Heart right ventricle (tissue), 16 donors: ENCODE results near the gene MIPEP. TPM values are rescaled to one million over a fixed set of nuclear protein-coding genes. Genes with fewer than 3 reads are reported as not detected.

Experiments
- ATAC-seq, 8 donors: fragments of 200-7000 bp; cut with Tn5 transposase; one replicate each; pipeline ENCODE4 v1.9.1; 2020; ENCODE audit warnings: mild to moderate bottlenecking in 8 of 8, moderate library complexity in 8 of 8, moderate number of reproducible peaks in 1 of 8
- DNase-seq, 2 donors: peaks; one replicate each; pipeline ENCODE4 v3.0.0-alpha.2; 2020
- H3K27ac ChIP-seq, 10 donors: fragments of 200-600 bp; sonication (generic) in 2 of 10; one replicate each; pipeline versions ENCODE4 v1.5.0 to v1.8.0; 2020 to 2022; ENCODE audit warnings: mild to moderate bottlenecking in 3 of 10
- H3K27me3 ChIP-seq, 7 donors: fragments of 200-600 bp; one replicate each; pipeline ENCODE4 v1.8.0; 2021 to 2022; ENCODE audit warnings: mild to moderate bottlenecking in 2 of 7
- H3K36me3 ChIP-seq, 9 donors: fragments of 200-600 bp; sonication (generic) in 1 of 9; one replicate each; pipeline versions ENCODE4 v1.5.0 to v1.8.0; 2020 to 2022; ENCODE audit warnings: mild to moderate bottlenecking in 2 of 9
- H3K4me1 ChIP-seq, 9 donors: fragments of 200-600 bp; sonication (generic) in 1 of 9; one replicate each; pipeline versions ENCODE4 v1.5.0 to v1.8.0; 2020 to 2022; ENCODE audit warnings: mild to moderate bottlenecking in 4 of 9
- H3K4me3 ChIP-seq, 10 donors: fragments of 200-600 bp; sonication (generic) in 2 of 10; one replicate each; pipeline versions ENCODE4 v1.5.0 to v1.8.0; 2020 to 2022; ENCODE audit warnings: mild to moderate bottlenecking in 7 of 10, moderate library complexity in 2 of 10
- H3K9me3 ChIP-seq, 11 donors: fragments of 200-600 bp in 10 of 11; sonication (generic) in 2 of 11; one replicate each; pipeline versions ENCODE4 v1.5.0 to v1.8.0; 2013 to 2022; ENCODE audit warnings: mild to moderate bottlenecking in 2 of 11, control low read depth in 1 of 11, moderate library complexity in 1 of 11
- CTCF ChIP-seq, 9 donors: fragments of 200-600 bp; sonication (generic) in 2 of 9; IDR thresholded peaks; one replicate each; pipeline versions ENCODE4 v1.5.0 to v1.8.0; 2021 to 2022; ENCODE audit warnings: antibody characterized with exemption in 9 of 9, mild to moderate bottlenecking in 5 of 9, moderate library complexity in 1 of 9
- WGBS, 2 donors: extraction: QIAGEN DNeasy Blood & Tissue Kit; methylation state at CpG; one replicate each; pipeline ENCODE4 v1.1.7; 2013; ENCODE audit warnings: inconsistent platforms in 1 of 2; 5-methylcytosine and 5-hydroxymethylcytosine counted together
- intact Hi-C, 10 donors: fragments of 100-400 bp; cut with DNase I; formaldehyde crosslinking; loops; one replicate each; pipeline versions ENCODE4 v1.11.1 to v1.14.2; 2022
- polyA plus RNA-seq, 2 donors: library from polyadenylated mRNA; stranded (reverse); fragments of 200-250 nt; gene quantifications; one replicate each; pipeline ENCODE4 v1.2.3, GENCODE V29; 2013
- total RNA-seq, 10 donors: library from RNA; stranded (reverse); fragmentation: NEBNext Ultra II Directional in 3 of 10; extraction: Animal tissue kit (Norgen Biotek cat#: 25700) in 3 of 10; gene quantifications; one replicate each; pipeline versions ENCODE4 v1.2.1 to v1.2.4, GENCODE V29; 2021 to 2023
- donor health status: Arrhythmogenic right ventricular cardiomyopathy.
- donor health status: ischemic (EF 13 %, LVEDD 7.1; RV severe dilation, severe dysfunction).
- donor health status: healthy with polysubstance abuse.
- donor health status: DM: no; HTN: yes; CAD: no.
- donor health status: DM: no; HTN: no; CAD: no.
- donor health status: ischemic (EF 25% LVEDD 6.9; RV normal size, moderate dysfunction).
- donor health status: ischemic (EF 25% LVEDD 5.7; RV mildly dilated, moderate dysfunction).
- donor health status: healthy.
- donor health status: DM: yes; HTN: yes; CAD: no.
- donor health status: Ischemic cardiomyopathy.
- donor health status: ischemic (EF 35%, LVEDD 5.7; RV mildly dilated, moderate dysfunction).
- donor health status: nonischemic (EF 11% LVEDD 7.7; RV severe dilation, severe dysfunction).
- donor health status: DM: yes; HTN: yes; CAD: no.
- donor health status: PGD.
- donor health status: ischemic (EF 29% LVEDD 5.4; RV normal size, mild dysfunction).
- donor health status: nonischemic (EF 23%, LVEDD 6.1; RV moderate dilation, normal function).

MIPEP gene
- total and polyA plus RNA-seq, 12 donors = 23.4 to 83.4 (median 44.1) TPM

- peaks cover 0 to 4% (median 0%) of the 10 kb centered on the region in 9 donors for H3K4me1 ChIP-seq
- DNase-seq (no peak), ATAC-seq (peak in 6 of 8 donors; percentile 33 to 91 (median 43))
- H3K9me3 ChIP-seq = no peaks in the 10 kb centered on the region
- H3K36me3 ChIP-seq = peaks cover 0 to 6% (median 0%) of the 10 kb centered on the region in 9 donors
- no peak overlapping the region for H3K27ac ChIP-seq
- no peak for TF ChIP-seq CTCF (IDR thresholded peaks at IDR 0.05)
- 51 to 66% methylated on average over 3 of the region's 3 CpGs for WGBS, 2 donors
- no peak overlapping the region for H3K4me3 ChIP-seq
- no peaks in the 10 kb centered on the region for H3K27me3 ChIP-seq
- intact Hi-C loops = no loop called here
Measured at GRCh38 chr13:23739596-23739995, 149.6 kb downstream of the MIPEP start.

GRCh38 chr13:23736541-23736940, 152.7 kb downstream of the MIPEP start:
- Histone ChIP-seq H3K4me3 (no peak overlapping the region), H3K27me3 (no peaks in the 10 kb centered on the region), H3K36me3 (peaks cover 0 to 6% (median 0%) of the 10 kb centered on the region in 9 donors), H3K4me1 (peaks cover 0 to 4% (median 0%) of the 10 kb centered on the region in 9 donors), H3K27ac (no peak overlapping the region), H3K9me3 (no peaks in the 10 kb centered on the region)
- WGBS, 2 donors = 86 to 92% methylated on average over 5 of the region's 5 CpGs
- no peak for DNase-seq
- no peak for TF ChIP-seq CTCF (IDR thresholded peaks at IDR 0.05)
- intact Hi-C loops = no loop called here
- no peak for ATAC-seq

- H3K27me3 ChIP-seq = no peaks in the 10 kb centered on the region
- WGBS, 2 donors = 33 to 62% methylated on average over 2 of the region's 2 CpGs
- no peak for ATAC-seq
- peaks cover 0 to 4% (median 0%) of the 10 kb centered on the region in 9 donors for H3K4me1 ChIP-seq
- no peak overlapping the region for H3K4me3 ChIP-seq
- H3K9me3 ChIP-seq = no peaks in the 10 kb centered on the region
- peaks cover 0 to 6% (median 0%) of the 10 kb centered on the region in 9 donors for H3K36me3 ChIP-seq
- H3K27ac ChIP-seq = no peak overlapping the region
- DNase-seq = no peak
- intact Hi-C loops = no loop called here
- TF ChIP-seq CTCF (IDR thresholded peaks at IDR 0.05) = no peak
Measured at GRCh38 chr13:23735329-23735728, 153.9 kb downstream of the MIPEP start.

- Histone ChIP-seq H3K4me3 (no peak overlapping the region), H3K4me1 (no peaks in the 10 kb centered on the region), H3K9me3 (no peaks in the 10 kb centered on the region), H3K36me3 (peaks cover 0 to 20% (median 5%) of the 10 kb centered on the region in 9 donors), H3K27me3 (no peaks in the 10 kb centered on the region), H3K27ac (no peak overlapping the region)
- ATAC-seq = no peak
- 97 to 98% methylated on average over 3 of the region's 3 CpGs for WGBS, 2 donors
- DNase-seq = no peak
- no peak for TF ChIP-seq CTCF (IDR thresholded peaks at IDR 0.05)
- intact Hi-C loops = no loop called here
Measured at GRCh38 chr13:23731709-23732108, 157.5 kb downstream of the MIPEP start.
